K562 (cell line): ENCODE measurements around the gene KRI1. TPM values are rescaled to one million over a fixed set of nuclear protein-coding genes. Genes with fewer than 3 reads are reported as not detected.

Experiments used
- ATAC-seq: fragments of 200-7000 bp; cut with Tn5 transposase; 3 replicates; pipeline ENCODE4 v1.9.1; 2020; ENCODE audit warnings: moderate library complexity
- BruUV-seq: library from RNA; stranded (reverse); fragments of 400-500 nt; replicated peaks from 2 replicates; lab custom pipeline; 2021; lab: Mats Ljungman, UMichigan
- CTCF ChIA-PET: fragments of 300-600 bp; formaldehyde crosslinking; extraction: SDS; loops from one replicate; lab custom pipeline; 2021; ENCODE audit warnings: low intra/inter-chr PET ratio; lab: Yijun Ruan, JAX
- POLR2A ChIA-PET: fragments of 300-600, 350-650 bp; sonication (Branson Sonifier 250); formaldehyde crosslinking; extraction: SDS; loops from one replicate; lab custom pipeline; 2021; ENCODE audit warnings: antibody characterized with exemption, inconsistent platforms; lab: Yijun Ruan, JAX
- DNase-seq, 4 experiments: peaks; one replicate each; pipeline versions ENCODE4 v3.0.0 to v3.0.0-alpha.2; 2011 to 2018; ENCODE audit warnings: low spot score in 3 of 4, mixed read lengths in 3 of 4; ENCODE audit errors: extremely low read depth in 1 of 4
- FAIRE-seq: peaks from 2 replicates; lab custom pipeline; 2011; peaks lifted over from hg19 to GRCh38; lab: Jason Lieb, UNC
- H2AFZ ChIP-seq: 2 replicates; pipeline ENCODE4 v1.6.0; 2011; ENCODE audit warnings: low read depth, low read length, control low read depth, inconsistent platforms
- H3K27ac ChIP-seq: fragments of 200-600 bp; 3 replicates; pipeline ENCODE4 v1.8.0; 2011; ENCODE audit warnings: low read depth, mild to moderate bottlenecking, control low read depth, inconsistent platforms, low read length, moderate library complexity, mixed read lengths; ENCODE audit errors: extremely low read depth
- H3K27me3 ChIP-seq, 2 experiments: fragments of 300-600 bp in 1 of 2; 2 replicates in 1 of 2; 3 replicates in 1 of 2; pipeline versions ENCODE4 v1.6.0 to v1.8.0; 2011; ENCODE audit warnings: inconsistent platforms in 2 of 2, low read length in 2 of 2, mild to moderate bottlenecking in 1 of 2, mixed read lengths in 1 of 2, moderate library complexity in 1 of 2; ENCODE audit not compliant: control insufficient read depth in 2 of 2, insufficient read depth in 2 of 2
- H3K36me3 ChIP-seq: fragments of 300-600 bp; 3 replicates; pipeline ENCODE4 v1.8.0; 2011; ENCODE audit warnings: mild to moderate bottlenecking, low read length, inconsistent platforms; ENCODE audit not compliant: control insufficient read depth, insufficient read depth
- H3K4me1 ChIP-seq, 2 experiments: fragments of 200-600 bp in 1 of 2; replicated peaks in 1 of 2; 2 replicates in 1 of 2; 3 replicates in 1 of 2; pipeline versions ENCODE4 v1.5.1 to v1.8.0; 2011; ENCODE audit warnings: inconsistent platforms in 2 of 2, low read length in 2 of 2, mild to moderate bottlenecking in 1 of 2, mixed read lengths in 1 of 2, moderate library complexity in 1 of 2; ENCODE audit not compliant: control insufficient read depth in 2 of 2, insufficient read depth in 2 of 2
- H3K4me2 ChIP-seq: 2 replicates; pipeline ENCODE4 v1.6.1; 2011; ENCODE audit warnings: low read length, control low read depth, inconsistent platforms, mixed read lengths; ENCODE audit not compliant: insufficient read depth
- H3K4me3 ChIP-seq: fragments of 200-600 bp; sonication (generic), shearing (Covaris generic); 2 replicates; pipeline ENCODE4 v1.5.1; 2016; ENCODE audit warnings: control low read depth, inconsistent platforms
- H3K79me2 ChIP-seq: fragments of 200-600 bp; 3 replicates; pipeline ENCODE4 v1.8.0; 2011; ENCODE audit warnings: low read length, inconsistent platforms; ENCODE audit not compliant: control insufficient read depth, insufficient read depth
- H3K9ac ChIP-seq, 2 experiments: 2 replicates each; pipeline versions ENCODE4 v1.6.0 to v1.6.1; 2011; ENCODE audit warnings: low read depth in 2 of 2, low read length in 2 of 2, control low read depth in 1 of 2, inconsistent platforms in 1 of 2, mild to moderate bottlenecking in 1 of 2, mixed read lengths in 1 of 2; ENCODE audit not compliant: insufficient read depth in 1 of 2
- H3K9me1 ChIP-seq: one replicate; pipeline ENCODE4 v1.6.0; 2011; ENCODE audit warnings: inconsistent platforms, mild to moderate bottlenecking, low read length, moderate library complexity; ENCODE audit not compliant: control insufficient read depth, insufficient read depth
- H3K9me3 ChIP-seq: replicated peaks from 2 replicates; pipeline ENCODE4 v1.5.1; 2011; ENCODE audit warnings: low read depth, low read length, inconsistent platforms; ENCODE audit not compliant: control insufficient read depth, insufficient read depth
- H4K20me1 ChIP-seq: replicated peaks from 2 replicates; pipeline ENCODE4 v1.6.1; 2011; ENCODE audit warnings: low read length, inconsistent platforms, mixed read lengths; ENCODE audit not compliant: control insufficient read depth, insufficient read depth
- CEBPB ChIP-seq: fragments of 450-650 bp; IDR thresholded peaks from 2 replicates; pipeline ENCODE4 v1.6.1; 2016; ENCODE audit warnings: missing genetic modification characterization, missing compliant biosample characterization
- RBM25 ChIP-seq: fragments of 200-400 bp; formaldehyde crosslinking; IDR thresholded peaks from 2 replicates; pipeline ENCODE4 v1.6.1; 2018; ENCODE audit warnings: low read length, low read depth, moderate library complexity; ENCODE audit not compliant: severe bottlenecking
- SRF ChIP-seq, 2 experiments: fragments of 250-450, 450-650 bp in 1 of 2; sonication (Bioruptor Pico) in 1 of 2; sonication (generic) in 1 of 2; formaldehyde crosslinking; IDR thresholded peaks; 2 replicates each; pipeline versions ENCODE4 v1.5.0 to v1.5.1; 2020 to 2022; ENCODE audit warnings: mild to moderate bottlenecking in 1 of 2, missing genetic modification reagents in 1 of 2
- ZNF121 ChIP-seq: sonication (generic); formaldehyde crosslinking; conservative IDR thresholded peaks from 2 replicates; pipeline ENCODE4 v1.8.0; 2022; ENCODE audit warnings: missing genetic modification reagents
- WGBS: fragments of 100-300 bp; shearing (Covaris generic); methylation state at CpG from one replicate; pipeline ENCODE4 v1.1.6; 2016; ENCODE audit warnings: low coverage, mixed read lengths; ENCODE audit not compliant: insufficient coverage; ENCODE audit errors: missing lambda C conversion rate; 5-methylcytosine and 5-hydroxymethylcytosine counted together
- in situ Hi-C: fragments of 300-500 bp; cut with MboI; formaldehyde crosslinking; loops from 4 replicates; pipeline ENCODE4 v1.15.0; 2018; ENCODE audit warnings: inconsistent platforms, mixed read lengths
- intact Hi-C: fragments of 100-400 bp; cut with micrococcal nuclease; formaldehyde crosslinking; loops from 2 replicates; pipeline ENCODE4 v1.14.2; 2022
- polyA plus RNA-seq, 8 experiments: library from polyadenylated mRNA; depleted of rRNA in 4 of 8; stranded (reverse) in 5 of 8; unstranded in 3 of 8; fragments of >200 nt; fragmentation: Nextera tagmentation in 2 of 8; fragmentation: Illumina TruSeq in 1 of 8; extraction: Ambion mirVana in 2 of 8; extraction: Trizol in 1 of 8; gene quantifications; 2 replicates each; pipeline versions ENCODE4 v1.2.1 to v1.2.3, GENCODE V29; 2011 to 2014; ENCODE audit warnings: inconsistent platforms in 1 of 8, missing spikeins in 1 of 8
- total RNA-seq, 7 experiments: library from RNA; depleted of rRNA in 6 of 7; stranded (reverse); fragments of >200 nt in 6 of 7; fragmentation: Illumina TruSeq in 2 of 7; extraction: Trizol in 2 of 7; gene quantifications; 2 replicates each; pipeline versions ENCODE4 v1.2.1 to v1.2.3, GENCODE V29; 2011 to 2021; ENCODE audit warnings: low replicate concordance in 1 of 7

KRI1 gene
- total and polyA plus RNA-seq, 9 of the 15 experiments (the other 6 are each of a cell fraction or from before 2014, with no cell fraction given), result 1.1 to 50.7 (median 24.7) TPM

DNA sequence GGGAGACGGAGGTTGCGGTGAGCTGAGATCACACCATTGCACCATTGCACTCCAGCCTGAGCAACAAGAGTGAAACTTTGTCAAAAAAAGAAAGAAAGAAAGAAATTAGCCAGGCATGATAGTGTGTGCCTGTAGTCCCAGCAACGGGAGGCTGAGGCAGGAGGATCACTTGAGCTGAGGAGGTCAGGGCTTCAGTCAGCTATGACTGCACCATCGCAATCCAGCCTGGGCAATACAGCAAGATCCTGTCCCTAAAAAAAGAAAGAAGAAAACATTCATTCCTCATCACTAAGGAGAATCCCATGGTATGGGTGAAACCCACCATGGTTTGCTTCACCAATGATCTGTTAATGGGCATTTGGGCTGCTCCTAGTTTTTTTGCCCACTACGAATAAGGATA lies 34.3 kb upstream of the KRI1 start:
- no peak overlapping the region for H3K4me3 ChIP-seq
- ChIA-PET CTCF (no interaction called here), POLR2A (interaction anchor here (2.1 kb wide), 1 partner anchor 11 kb away, joined by 8 read pairs; no protein-coding TSS in a partner anchor)
- no peaks in the 10 kb centered on the region for H4K20me1 ChIP-seq
- intact Hi-C loops, result no loop called here
- H3K36me3 ChIP-seq, result no peaks in the 10 kb centered on the region
- H3K79me2 ChIP-seq, result peaks cover 27% of the 10 kb centered on the region
- ATAC-seq, result no peak
- no peak overlapping the region for H3K9ac ChIP-seq
- peaks cover 4 to 9% of the 10 kb centered on the region in 2 experiments; a peak in 3 of 5 replicates for H3K27me3 ChIP-seq
- DNase-seq, result no peak
- no peaks in the 10 kb centered on the region for H3K9me3 ChIP-seq
- H3K9me1 ChIP-seq, result no peaks in the 10 kb centered on the region
- FAIRE-seq, result no peak
- TF ChIP-seq ZNF121 (peak; percentile 85), RBM25 (peak; percentile 38), SRF (CRISPR knock-in tag; IDR thresholded peaks at IDR 0.05) (no peak)
- H3K4me1 ChIP-seq, result peaks cover 24 to 30% of the 10 kb centered on the region in 2 experiments
- H3K4me2 ChIP-seq, result no peak overlapping the region
- no peak overlapping the region for H2AFZ ChIP-seq
- 34% methylated on average over 5 of the region's 5 CpGs for WGBS
- in situ Hi-C loops, result no loop called here
- no peak overlapping the region for H3K27ac ChIP-seq
- BruUV-seq, result no TSS peak

DNA sequence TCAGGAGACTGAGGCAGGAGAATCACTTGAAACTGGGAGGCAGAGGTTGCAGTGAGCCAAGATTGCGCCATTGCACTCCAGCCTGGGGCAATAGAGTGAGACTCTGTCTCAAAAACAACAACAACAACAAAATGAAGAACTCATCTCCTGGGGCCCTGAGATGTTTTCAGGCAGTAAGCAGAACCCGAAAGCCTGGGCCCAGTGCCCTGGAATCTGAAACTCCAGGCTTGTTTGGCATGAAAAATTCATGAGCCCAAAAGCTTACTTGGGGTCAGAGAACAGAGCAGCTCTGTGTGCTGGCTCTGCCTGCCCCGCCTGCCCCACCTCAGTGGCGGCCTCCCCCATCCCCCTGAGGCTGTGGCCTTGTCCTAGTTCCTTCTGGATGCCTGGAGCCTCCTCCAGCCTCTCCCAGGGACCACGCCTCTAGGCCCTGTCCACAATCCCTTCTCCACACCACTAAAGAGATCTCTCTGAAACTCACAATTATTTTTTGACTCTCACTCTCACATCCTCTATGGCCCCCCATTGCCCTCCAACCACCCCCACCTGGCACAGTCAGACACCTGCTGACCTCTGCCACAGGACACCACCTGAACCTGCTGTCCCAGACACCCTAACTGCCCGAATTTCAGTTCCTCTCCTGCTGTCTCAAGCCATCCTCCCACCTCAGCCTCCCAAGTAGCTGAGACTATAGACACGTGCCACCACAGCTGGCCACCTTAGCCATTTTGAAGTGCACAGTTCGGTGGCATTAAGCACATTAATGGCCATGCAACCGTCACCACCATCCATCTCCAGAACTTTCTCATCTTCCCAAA lies 28.2 kb upstream of the KRI1 start:
- Histone ChIP-seq H3K4me1 (peaks cover 0 to 3% of the 10 kb centered on the region in 2 experiments; a peak in 1 of 5 replicates), H3K9me1 (no peaks in the 10 kb centered on the region), H3K36me3 (no peaks in the 10 kb centered on the region), H3K79me2 (no peaks in the 10 kb centered on the region), H3K4me3 (no peak overlapping the region), H3K4me2 (no peak overlapping the region), H3K27ac (no peak overlapping the region), H2AFZ (no peak overlapping the region), H3K27me3 (peaks cover 5 to 8% of the 10 kb centered on the region in 2 experiments; a peak in 4 of 5 replicates), H3K9ac (peak overlapping the region in 1 of 2 experiments; percentile 36; a peak in 1 of 4 replicates), H3K9me3 (no peaks in the 10 kb centered on the region), H4K20me1 (no peaks in the 10 kb centered on the region)
- BruUV-seq, result no TSS peak
- FAIRE-seq (no peak), DNase-seq (peak in 1 of 4 experiments; percentile 8), ATAC-seq (no peak)
- ChIA-PET POLR2A (interaction anchor here (0.6 kb wide), 1 partner anchor 302 kb away, joined by 3 read pairs; no protein-coding TSS in a partner anchor), CTCF (no interaction called here)
- intact Hi-C loops (no loop called here), in situ Hi-C loops (no loop called here)
- 16% methylated on average over 9 of the region's 9 CpGs for WGBS
- peak; percentile 35; the same call in 1 of the 2 replicates for TF ChIP-seq CEBPB (tag)
